NCI-H1417 (cell line): Measurements from ENCODE around the gene ADAMTS8.
A peak's percentile ranks its signal among the peaks of the same experiment; 100 is the strongest.

Source experiments
- DNase-seq, 3 experiments: peaks; one replicate each; lab custom pipeline; 2025; lab: John Stamatoyannopoulos, UW

ADAMTS8 gene

GRCh38 chr11:130428316-130429119 lies at the start of gene ADAMTS8:
TSS of gene ADAMTS8 (minus strand) at chr11:130428609. CDS start at chr11:130428286, 323 bp downstream.
- peak in 2 of 3 experiments; percentile 46 to 61 for DNase-seq

GRCh38 chr11:130477586-130478203 lies 49.3 kb upstream of the ADAMTS8 start:
- DNase-seq, result no peak

GRCh38 chr11:130476922-130477491 lies 48.6 kb upstream of the ADAMTS8 start:
- DNase-seq, result no peak

DNA sequence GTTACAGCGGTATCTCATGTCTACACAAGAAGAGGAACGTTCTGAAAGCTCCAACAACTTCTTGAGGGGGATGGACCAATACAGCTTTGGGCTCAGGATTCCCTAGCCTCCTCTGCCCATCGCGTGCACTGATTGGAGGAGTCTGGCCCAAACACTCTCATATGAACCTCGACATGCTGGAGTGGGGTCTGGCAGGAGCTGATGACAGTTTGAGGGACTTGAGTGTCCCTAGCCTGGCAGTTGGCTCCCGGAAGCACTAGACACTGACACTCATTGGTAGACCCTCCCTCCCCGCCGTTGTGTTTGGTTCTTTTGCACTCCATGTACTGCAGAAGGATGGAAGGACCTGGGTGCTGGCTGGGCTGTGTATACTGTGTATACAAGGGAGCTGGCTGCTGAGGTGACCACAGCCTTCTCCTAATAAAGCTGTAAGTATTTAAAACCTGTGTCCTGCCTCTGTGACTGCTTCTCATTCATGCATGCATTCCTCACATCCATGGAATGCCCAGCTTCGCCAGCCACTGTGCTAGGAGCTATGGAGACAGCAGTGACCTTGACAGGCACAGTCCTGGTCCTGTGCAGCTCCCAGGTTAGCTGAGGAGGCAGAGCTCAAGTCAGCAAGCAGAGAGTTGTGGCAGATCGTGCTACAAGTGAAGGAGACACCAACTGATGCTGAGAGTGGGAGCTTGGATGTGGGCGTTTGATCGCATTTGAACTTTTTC lies 48.0 kb upstream of the ADAMTS8 start:
- DNase-seq, result no peak

GRCh38 chr11:130475426-130476053 lies 47.1 kb upstream of the ADAMTS8 start:
- DNase-seq, result no peak

DNA sequence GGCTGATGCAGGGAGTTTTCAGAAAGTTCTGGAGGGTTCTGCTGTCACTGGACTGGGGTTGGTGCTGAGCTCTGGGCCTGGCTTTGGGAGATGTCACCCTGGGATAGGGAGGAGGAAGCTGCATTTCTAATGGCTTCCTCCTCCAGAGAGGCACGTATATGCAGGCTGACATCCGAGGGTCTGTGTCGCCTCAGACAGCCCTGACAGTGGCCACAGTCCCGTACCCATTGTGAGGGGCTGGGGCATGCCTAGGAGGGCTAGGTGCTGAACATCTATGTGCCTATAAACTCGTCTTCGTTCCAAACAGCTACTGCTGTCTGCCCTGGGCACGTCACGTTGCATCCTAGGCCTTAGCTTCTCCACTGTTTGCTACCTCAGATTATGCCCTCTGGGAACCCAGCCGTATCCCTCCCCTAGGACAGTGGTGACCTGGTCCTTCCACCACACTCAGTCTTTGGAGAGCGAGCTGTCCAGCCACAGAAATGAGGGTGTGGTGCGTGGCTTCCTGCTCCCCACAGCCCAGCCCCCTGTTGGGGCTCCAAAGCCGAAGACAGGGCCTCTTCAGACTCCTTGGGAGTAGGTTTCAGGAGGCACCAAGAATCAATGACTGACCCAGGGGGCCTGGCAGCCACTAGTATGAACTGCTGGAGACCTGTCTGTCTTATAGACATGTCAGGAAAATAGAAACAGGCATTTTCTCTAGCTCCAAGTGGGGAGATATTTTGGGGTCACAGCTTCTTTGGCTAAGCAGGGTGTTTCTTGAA lies 46.4 kb upstream of the ADAMTS8 start:
- DNase-seq, result no peak

- no peak for DNase-seq
Observed at GRCh38 chr11:130473795-130474377, 45.5 kb upstream of the ADAMTS8 start.

- no peak for DNase-seq
Observed at GRCh38 chr11:130473056-130473794, 44.8 kb upstream of the ADAMTS8 start.

- no peak for DNase-seq
Observed at GRCh38 chr11:130472434-130472961, 44.1 kb upstream of the ADAMTS8 start.

DNA sequence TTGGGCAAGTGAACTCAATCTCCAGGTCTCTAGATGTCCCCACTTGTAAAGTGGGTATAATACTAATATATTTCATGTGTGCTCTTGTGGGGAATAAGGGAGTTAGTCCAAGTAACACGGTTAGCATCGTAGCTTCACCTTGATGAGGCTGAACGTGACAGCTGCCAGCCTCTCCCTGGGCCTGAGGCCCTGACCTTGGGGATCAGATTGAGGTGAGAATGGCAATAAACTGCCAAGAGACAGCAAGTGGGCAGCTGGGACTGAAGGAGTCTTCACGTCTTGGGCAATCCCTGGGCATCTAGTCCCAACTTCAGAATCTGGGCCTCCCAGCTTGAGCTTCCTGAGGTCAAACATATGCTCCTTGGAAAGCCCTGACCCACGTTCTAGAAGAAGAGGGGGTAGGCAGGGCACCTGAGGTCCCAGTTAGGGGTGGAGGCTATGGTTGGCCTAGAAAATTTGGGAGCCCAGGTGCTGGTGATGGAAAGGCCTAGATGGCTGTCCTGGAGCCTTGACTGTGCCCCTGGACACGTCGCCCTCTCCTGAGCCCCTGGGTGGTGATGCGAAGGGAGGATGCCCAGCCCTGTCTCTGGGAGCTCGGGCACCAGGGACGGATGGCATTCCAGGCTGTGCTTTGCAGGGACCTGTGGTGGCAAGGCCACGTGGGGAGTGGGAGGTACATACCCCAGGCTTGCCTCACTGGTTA lies 43.5 kb upstream of the ADAMTS8 start:
- no peak for DNase-seq

GRCh38 chr11:130470832-130471706 lies 42.7 kb upstream of the ADAMTS8 start:
- DNase-seq, result no peak

DNA sequence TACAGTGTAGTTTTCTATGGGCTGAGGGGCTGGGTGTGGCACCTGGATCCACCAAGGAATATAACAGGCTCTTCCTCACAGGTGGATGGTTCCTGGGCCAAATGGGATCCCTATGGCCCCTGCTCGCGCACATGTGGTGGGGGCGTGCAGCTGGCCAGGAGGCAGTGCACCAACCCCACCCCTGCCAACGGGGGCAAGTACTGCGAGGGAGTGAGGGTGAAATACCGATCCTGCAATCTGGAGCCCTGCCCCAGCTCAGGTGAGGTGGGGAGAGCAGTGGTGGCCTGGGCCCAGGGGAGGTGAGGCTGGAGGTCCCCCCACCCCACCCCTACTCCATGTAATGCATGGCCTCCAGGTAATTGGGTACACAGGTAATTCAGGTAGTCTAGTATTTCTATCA lies 40.8 kb upstream of the ADAMTS8 start:
- DNase-seq, result no peak

DNA sequence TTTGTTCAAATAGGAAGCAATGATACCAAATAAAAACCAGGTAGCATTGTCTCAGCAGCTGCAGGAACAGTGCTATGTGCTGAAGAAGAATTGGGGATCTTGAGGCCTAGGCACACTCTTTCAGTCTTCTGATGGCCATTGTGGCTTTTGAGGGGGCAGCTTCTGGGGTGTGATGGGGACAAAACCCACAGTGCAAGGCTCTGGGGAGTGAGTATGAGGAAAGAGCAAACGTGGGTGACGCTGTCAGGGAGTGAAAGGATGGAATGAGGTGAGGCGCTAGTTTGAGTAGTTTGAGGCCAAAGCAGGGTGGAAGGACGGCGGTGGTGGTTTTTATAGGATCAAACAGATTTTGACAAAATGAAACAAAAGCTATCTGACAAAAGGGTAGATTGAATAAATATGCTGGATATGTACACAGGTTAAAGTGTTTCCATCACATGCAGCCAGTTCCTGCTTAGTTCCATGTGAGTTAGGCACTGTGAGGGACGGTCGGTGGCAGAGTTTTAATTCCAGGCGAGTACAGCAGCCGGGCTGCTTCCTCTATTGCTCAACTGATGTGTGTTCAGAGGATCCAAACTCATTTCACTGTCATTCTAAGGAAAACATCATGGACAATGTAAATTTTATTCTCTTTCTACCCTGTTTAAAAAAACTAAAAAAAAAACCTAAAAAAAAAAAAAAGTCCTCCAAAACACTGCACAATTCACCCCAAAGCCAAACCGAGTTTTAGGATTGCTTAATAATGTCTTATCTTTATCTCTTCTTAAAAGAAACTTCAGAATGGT lies 38.9 kb upstream of the ADAMTS8 start:
- DNase-seq, result no peak

- no peak for DNase-seq
Observed at GRCh38 chr11:130465263-130465662, 36.9 kb upstream of the ADAMTS8 start.

GRCh38 chr11:130464291-130464812 lies 35.9 kb upstream of the ADAMTS8 start:
- DNase-seq, result no peak

GRCh38 chr11:130462931-130463330 lies 34.5 kb upstream of the ADAMTS8 start:
- DNase-seq, result no peak
